ENCODE measurements around the gene AUTS2.

AUTS2 gene

DNA sequence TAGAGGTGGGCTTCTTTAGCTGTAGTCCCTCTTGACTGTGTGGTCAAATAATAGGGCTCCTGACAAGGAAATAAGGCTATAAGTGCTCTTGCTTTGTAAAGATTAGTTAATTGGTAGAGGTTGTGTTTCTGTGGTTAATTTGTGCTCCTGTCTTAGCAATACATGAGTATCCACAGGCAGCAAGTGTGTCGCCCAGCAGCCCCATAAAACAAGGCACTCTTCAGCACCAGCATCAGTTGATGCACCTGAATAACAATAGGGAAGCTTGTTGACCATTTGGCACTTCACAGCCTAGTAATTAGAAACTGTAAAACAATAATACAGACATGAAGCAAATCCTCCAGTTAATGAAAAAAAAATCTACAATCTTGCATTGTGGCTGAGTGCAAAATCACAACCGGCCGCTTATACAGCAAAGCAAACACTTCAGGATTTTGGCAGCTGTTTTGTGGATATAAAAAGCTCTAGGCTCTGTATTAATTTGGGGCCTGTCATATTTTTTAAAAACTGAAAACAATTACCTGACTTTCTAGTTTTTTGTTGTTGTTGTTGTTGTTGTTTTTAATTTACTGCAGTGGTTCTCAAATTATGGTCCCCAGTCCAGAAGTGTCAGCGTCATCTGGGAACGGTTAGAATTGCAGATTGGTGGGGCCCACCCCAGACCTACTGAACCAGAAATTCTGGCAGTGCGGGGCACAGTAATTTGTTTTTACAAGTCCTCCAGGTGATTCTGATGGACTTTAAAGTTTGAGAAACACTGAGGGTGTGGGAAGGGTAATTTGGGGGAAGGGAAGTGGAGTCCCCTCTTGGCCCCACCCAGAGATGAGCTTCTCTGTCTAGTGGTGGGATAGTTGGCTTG is 56.8 kb downstream of the AUTS2 start:
- Mint-ChIP-seq H3K27ac (peak overlapping the region; percentile 66), H3K4me1 (peaks cover 76% of the 10 kb centered on the region), H3K4me3 (no peak overlapping the region), H3K27me3 (ENCODE audit: low read depth, poor library complexity) (peaks cover 3% of the 10 kb centered on the region), H3K9me3 (no peaks in the 10 kb centered on the region), H3K36me3 (ENCODE audit: low read depth) (no peaks in the 10 kb centered on the region)
- no peak for DNase-seq
- TF ChIP-seq, protein P1, sequence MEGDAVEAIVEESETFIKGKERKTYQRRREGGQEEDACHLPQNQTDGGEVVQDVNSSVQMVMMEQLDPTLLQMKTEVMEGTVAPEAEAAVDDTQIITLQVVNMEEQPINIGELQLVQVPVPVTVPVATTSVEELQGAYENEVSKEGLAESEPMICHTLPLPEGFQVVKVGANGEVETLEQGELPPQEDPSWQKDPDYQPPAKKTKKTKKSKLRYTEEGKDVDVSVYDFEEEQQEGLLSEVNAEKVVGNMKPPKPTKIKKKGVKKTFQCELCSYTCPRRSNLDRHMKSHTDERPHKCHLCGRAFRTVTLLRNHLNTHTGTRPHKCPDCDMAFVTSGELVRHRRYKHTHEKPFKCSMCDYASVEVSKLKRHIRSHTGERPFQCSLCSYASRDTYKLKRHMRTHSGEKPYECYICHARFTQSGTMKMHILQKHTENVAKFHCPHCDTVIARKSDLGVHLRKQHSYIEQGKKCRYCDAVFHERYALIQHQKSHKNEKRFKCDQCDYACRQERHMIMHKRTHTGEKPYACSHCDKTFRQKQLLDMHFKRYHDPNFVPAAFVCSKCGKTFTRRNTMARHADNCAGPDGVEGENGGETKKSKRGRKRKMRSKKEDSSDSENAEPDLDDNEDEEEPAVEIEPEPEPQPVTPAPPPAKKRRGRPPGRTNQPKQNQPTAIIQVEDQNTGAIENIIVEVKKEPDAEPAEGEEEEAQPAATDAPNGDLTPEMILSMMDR (IDR thresholded peaks at IDR 0.05): no peak

DNA sequence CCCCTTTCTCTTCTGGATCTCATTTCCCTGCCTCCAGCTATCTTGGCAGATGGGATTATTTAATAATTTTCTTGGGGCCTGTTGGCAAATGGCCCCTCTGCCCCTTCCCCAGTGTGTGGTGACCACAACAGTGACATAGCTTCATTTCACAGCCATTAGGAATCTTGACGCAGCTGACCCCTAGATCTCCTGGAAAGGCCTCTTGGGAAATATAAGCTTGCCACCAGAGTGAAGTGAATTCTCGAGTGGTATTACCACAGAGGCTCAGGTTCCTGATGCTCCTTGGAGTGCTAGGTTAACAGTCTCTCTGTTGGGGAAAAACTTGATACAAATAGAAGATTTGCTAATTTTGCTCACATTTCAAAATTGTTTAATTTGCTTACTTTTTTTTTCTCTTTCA is 57.8 kb downstream of the AUTS2 start:
- no peak for DNase-seq
- TF ChIP-seq, protein P1 (IDR thresholded peaks at IDR 0.05): no peak
- Mint-ChIP-seq H3K4me3 (no peak overlapping the region), H3K36me3 (ENCODE audit: low read depth) (no peaks in the 10 kb centered on the region), H3K9me3 (no peaks in the 10 kb centered on the region), H3K27me3 (ENCODE audit: low read depth, poor library complexity) (peaks cover 3% of the 10 kb centered on the region), H3K27ac (no peak overlapping the region), H3K4me1 (peaks cover 78% of the 10 kb centered on the region)

DNA sequence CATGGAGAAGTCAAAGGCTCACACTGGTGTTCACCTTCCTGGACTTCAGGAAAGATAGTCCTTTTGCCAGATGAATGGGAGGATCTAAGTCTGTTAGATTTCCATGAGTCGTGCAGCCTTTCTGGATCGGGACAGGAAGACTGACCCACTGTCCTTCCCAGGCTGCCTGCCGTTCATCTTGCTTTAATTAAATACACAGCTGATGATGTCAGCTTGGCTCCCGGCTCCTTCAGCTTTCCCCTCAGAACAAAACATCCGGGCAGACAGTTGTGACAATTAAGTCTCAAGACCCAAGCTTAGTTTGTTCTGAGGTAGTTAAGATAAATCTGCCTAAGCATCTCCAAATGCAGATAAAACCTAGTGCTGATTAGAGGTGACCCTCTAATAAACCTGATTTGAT is 58.6 kb downstream of the AUTS2 start:
- Mint-ChIP-seq H3K36me3 (ENCODE audit: low read depth) (no peaks in the 10 kb centered on the region), H3K4me3 (no peak overlapping the region), H3K27ac (no peak overlapping the region), H3K9me3 (no peaks in the 10 kb centered on the region), H3K27me3 (ENCODE audit: low read depth, poor library complexity) (peaks cover 4% of the 10 kb centered on the region), H3K4me1 (peaks cover 82% of the 10 kb centered on the region)
- TF ChIP-seq, protein P1 (IDR thresholded peaks at IDR 0.05): no peak
- DNase-seq: no peak

DNA sequence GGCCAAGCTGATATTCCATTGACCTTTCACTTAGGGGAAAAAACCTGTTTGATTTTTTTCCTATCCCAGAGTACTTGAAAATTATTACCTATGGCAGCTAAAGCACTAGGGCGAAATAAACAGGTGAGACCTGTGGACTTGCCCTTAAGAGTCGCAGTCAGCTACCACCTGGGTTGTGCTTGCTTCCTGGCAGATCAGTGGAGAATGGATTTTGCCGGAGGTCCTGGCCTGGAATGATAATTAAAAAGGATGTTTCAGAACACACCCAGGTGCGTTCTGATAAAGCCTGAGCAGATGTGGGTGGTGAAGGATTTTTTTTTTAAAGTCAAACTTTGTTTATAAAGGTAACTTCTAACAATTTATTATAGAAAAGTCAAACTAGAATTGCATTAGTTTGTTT is 59.1 kb downstream of the AUTS2 start:
- Mint-ChIP-seq H3K27me3 (ENCODE audit: low read depth, poor library complexity) (peaks cover 6% of the 10 kb centered on the region), H3K27ac (no peak overlapping the region), H3K4me3 (no peak overlapping the region), H3K4me1 (peaks cover 86% of the 10 kb centered on the region), H3K9me3 (no peaks in the 10 kb centered on the region), H3K36me3 (ENCODE audit: low read depth) (no peaks in the 10 kb centered on the region)
- no peak for DNase-seq
- TF ChIP-seq, protein P1 (IDR thresholded peaks at IDR 0.05): no peak

DNA sequence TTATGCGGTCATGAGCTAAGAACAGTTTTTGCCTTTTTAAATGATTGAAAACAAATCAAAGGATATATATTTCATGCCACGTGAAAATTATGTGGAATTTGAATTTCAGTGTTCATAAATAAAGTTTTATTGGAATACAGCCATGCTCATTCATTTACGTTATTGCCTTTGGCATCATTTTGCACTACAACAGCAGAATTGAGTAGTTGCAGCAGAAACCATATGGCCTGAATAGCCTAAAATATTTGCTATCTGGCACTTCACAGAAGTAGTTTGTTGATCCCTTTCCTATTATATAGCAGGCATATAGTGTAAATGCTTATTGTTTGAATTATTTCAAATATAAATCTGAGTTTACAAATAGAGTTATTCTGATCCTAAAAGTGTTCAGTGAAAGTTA is 59.7 kb downstream of the AUTS2 start:
- no peaks in the 10 kb centered on the region for H3K36me3 Mint-ChIP-seq (ENCODE audit: low read depth)
- H3K9me3 Mint-ChIP-seq: no peaks in the 10 kb centered on the region
- no peak for DNase-seq
- H3K27ac Mint-ChIP-seq: no peak overlapping the region
- peaks cover 6% of the 10 kb centered on the region for H3K27me3 Mint-ChIP-seq (ENCODE audit: low read depth, poor library complexity)
- TF ChIP-seq, protein P1 (IDR thresholded peaks at IDR 0.05): no peak
- peaks cover 83% of the 10 kb centered on the region for H3K4me1 Mint-ChIP-seq
- H3K4me3 Mint-ChIP-seq: no peak overlapping the region

DNA sequence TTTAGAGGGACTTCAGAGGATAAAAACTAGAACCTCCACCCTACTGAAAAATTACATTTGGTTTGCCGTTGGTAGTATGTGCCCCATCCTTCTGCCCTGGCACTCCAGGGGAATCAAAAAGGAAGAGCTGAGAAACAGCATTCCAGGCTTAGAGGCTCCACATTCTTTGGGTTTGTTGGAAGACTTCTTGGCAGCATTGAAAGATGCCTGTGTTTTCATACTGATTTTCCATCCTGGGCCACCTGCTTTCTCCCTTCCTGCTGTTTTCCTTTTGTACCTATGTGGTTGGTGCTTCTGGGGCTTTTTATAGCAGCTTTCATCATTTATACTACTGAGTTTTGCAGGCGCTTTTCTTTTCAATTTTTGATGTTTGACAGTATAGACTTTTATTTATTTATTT is 61.7 kb downstream of the AUTS2 start:
- Mint-ChIP-seq H3K36me3 (ENCODE audit: low read depth) (no peaks in the 10 kb centered on the region), H3K4me3 (no peak overlapping the region), H3K9me3 (no peaks in the 10 kb centered on the region), H3K27me3 (ENCODE audit: low read depth, poor library complexity) (peaks cover 6% of the 10 kb centered on the region), H3K4me1 (peaks cover 67% of the 10 kb centered on the region), H3K27ac (no peak overlapping the region)
- TF ChIP-seq, protein P1 (IDR thresholded peaks at IDR 0.05): no peak
- DNase-seq: no peak
